K562 (cell line): ENCODE results near the gene MALAT1. TPM values are rescaled to one million over a fixed set of nuclear protein-coding genes. Genes with fewer than 3 reads are reported as not detected.

Experiments
- AFF1 ChIP-seq, 2 experiments: fragments of 450-650 bp; IDR thresholded peaks; 2 replicates each; pipeline ENCODE4 v1.6.1; 2018; ENCODE audit warnings: mild to moderate bottlenecking in 2 of 2, low read depth in 1 of 2; ENCODE audit not compliant: partially characterized antibody in 2 of 2
- CCAR2 ChIP-seq: fragments of 200-400 bp; formaldehyde crosslinking; IDR thresholded peaks from 2 replicates; pipeline ENCODE4 v1.6.1; 2017; ENCODE audit warnings: mild to moderate bottlenecking, low read depth, low read length
- E2F6 ChIP-seq, 2 experiments: IDR thresholded peaks; 2 replicates each; pipeline ENCODE4 v1.6.1; 2011; ENCODE audit warnings: borderline replicate concordance in 1 of 2, control low read depth in 1 of 2, low read depth in 1 of 2, low read length in 1 of 2, mild to moderate bottlenecking in 1 of 2, mixed read lengths in 1 of 2, moderate library complexity in 1 of 2; ENCODE audit not compliant: insufficient read depth in 1 of 2, insufficient read length in 1 of 2, poor library complexity in 1 of 2, severe bottlenecking in 1 of 2; ENCODE audit errors: extremely low read depth in 1 of 2
- GABPB1 ChIP-seq: sonication (generic); formaldehyde crosslinking; IDR thresholded peaks from 2 replicates; pipeline ENCODE4 v1.8.0; 2022; ENCODE audit warnings: mild to moderate bottlenecking, missing genetic modification reagents
- HIVEP1 ChIP-seq: fragments of 250-450 bp; sonication (Bioruptor Pico); IDR thresholded peaks from 2 replicates; pipeline ENCODE4 v1.4.0; 2020; ENCODE audit warnings: mild to moderate bottlenecking
- KAT8 ChIP-seq: fragments of 450-650 bp; IDR thresholded peaks from 2 replicates; pipeline ENCODE4 v1.6.1; 2016; ENCODE audit warnings: low read depth, mild to moderate bottlenecking
- MTF1 ChIP-seq: fragments of 250-450 bp; sonication (Bioruptor Pico); IDR thresholded peaks from 2 replicates; pipeline ENCODE4 v1.9.0; 2021; ENCODE audit warnings: moderate library complexity, mild to moderate bottlenecking, inconsistent platforms, borderline replicate concordance
- PCBP1 ChIP-seq: fragments of 200-400 bp; formaldehyde crosslinking; IDR thresholded peaks from 2 replicates; pipeline ENCODE4 v1.6.1; 2018; ENCODE audit warnings: mild to moderate bottlenecking, low read depth, low read length; ENCODE audit not compliant: poor library complexity, severe bottlenecking
- PHF20 ChIP-seq: fragments of 450-650 bp; IDR thresholded peaks from 2 replicates; pipeline ENCODE4 v1.6.1; 2018; ENCODE audit not compliant: partially characterized antibody
- SFPQ ChIP-seq: fragments of 200-400 bp; formaldehyde crosslinking; IDR thresholded peaks from 2 replicates; pipeline ENCODE4 v1.6.1; 2017; ENCODE audit warnings: mild to moderate bottlenecking, low read depth, low read length, moderate library complexity
- SMARCC2 ChIP-seq: fragments of 450-650 bp; IDR thresholded peaks from 2 replicates; pipeline ENCODE4 v1.6.1; 2017; ENCODE audit warnings: antibody characterized with exemption, moderate library complexity, mild to moderate bottlenecking, low read depth
- UBTF ChIP-seq, 2 experiments: IDR thresholded peaks; 2 replicates each; pipeline ENCODE4 v1.6.1; 2012; ENCODE audit warnings: improper control_type of control experiment in 2 of 2, low read depth in 2 of 2, low read length in 2 of 2, borderline replicate concordance in 1 of 2
- ZNF140 ChIP-seq: fragments of 250-450 bp; sonication (Bioruptor Pico); IDR thresholded peaks from 2 replicates; pipeline ENCODE4 v1.8.0; 2021; ENCODE audit warnings: moderate library complexity, mild to moderate bottlenecking, inconsistent platforms
- ZNF165 ChIP-seq: fragments of 250-450 bp; sonication (Bioruptor Pico); IDR thresholded peaks from 2 replicates; pipeline ENCODE4 v1.4.0; 2020; ENCODE audit warnings: borderline replicate concordance
- ZNF174 ChIP-seq: fragments of 250-450 bp; sonication (Bioruptor Pico); IDR thresholded peaks from 2 replicates; pipeline ENCODE4 v1.4.0; 2020; ENCODE audit warnings: mild to moderate bottlenecking
- ZNF239 ChIP-seq: fragments of 250-450 bp; sonication (Bioruptor Pico); IDR thresholded peaks from 2 replicates; pipeline ENCODE4 v1.4.0; 2020; ENCODE audit warnings: mild to moderate bottlenecking
- ZNF699 ChIP-seq: fragments of 250-450 bp; sonication (Bioruptor Pico); IDR thresholded peaks from 2 replicates; pipeline ENCODE4 v1.8.0; 2021; ENCODE audit warnings: mild to moderate bottlenecking, moderate library complexity; ENCODE audit not compliant: insufficient replicate concordance
- polyA plus RNA-seq, 8 experiments: library from polyadenylated mRNA; depleted of rRNA in 4 of 8; stranded (reverse) in 5 of 8; unstranded in 3 of 8; fragments of >200 nt; fragmentation: Nextera tagmentation in 2 of 8; fragmentation: Illumina TruSeq in 1 of 8; extraction: Ambion mirVana in 2 of 8; extraction: Trizol in 1 of 8; gene quantifications; 2 replicates each; pipeline versions ENCODE4 v1.2.1 to v1.2.3, GENCODE V29; 2011 to 2014; ENCODE audit warnings: inconsistent platforms in 1 of 8, missing spikeins in 1 of 8
- total RNA-seq, 7 experiments: library from RNA; depleted of rRNA in 6 of 7; stranded (reverse); fragments of >200 nt in 6 of 7; fragmentation: Illumina TruSeq in 2 of 7; extraction: Trizol in 2 of 7; gene quantifications; 2 replicates each; pipeline versions ENCODE4 v1.2.1 to v1.2.3, GENCODE V29; 2011 to 2021; ENCODE audit warnings: low replicate concordance in 1 of 7

The MALAT1 gene
- total and polyA plus RNA-seq, 9 of the 15 experiments (the other 6 are each of a cell fraction or from before 2014, with no cell fraction given), result 363 to 8,715 (median 2,351) TPM

GRCh38 chr11:65454696-65455456, 44.0 kb upstream of the MALAT1 start (continued):
- TF ChIP-seq AFF1 (IDR thresholded peaks at IDR 0.05; ENCODE audit: low read depth in 1 of 2, partially characterized antibody in 2 of 2), result peak in 1 of 2 experiments; percentile 47
- no peak for TF ChIP-seq MTF1 (CRISPR knock-in tag)
- TF ChIP-seq ZNF140 (CRISPR knock-in tag), result no peak
- no peak for TF ChIP-seq ZNF699 (CRISPR knock-in tag)
- no peak for TF ChIP-seq PHF20
- peak; percentile 60 for TF ChIP-seq GABPB1
- no peak for TF ChIP-seq PCBP1
- TF ChIP-seq ZNF239 (CRISPR knock-in tag), result no peak
- TF ChIP-seq SMARCC2, result no peak
- TF ChIP-seq ZNF174 (CRISPR knock-in tag), result no peak
- no peak; the same call in 1 of the 2 replicates for TF ChIP-seq ZNF165
- TF ChIP-seq HIVEP1 (CRISPR knock-in tag), result no peak
- peak; percentile 15 to 24 for TF ChIP-seq E2F6 (IDR thresholded peaks at IDR 0.05; ENCODE audit: borderline replicate concordance in 1 of 2, extremely low read depth in 1 of 2, insufficient read depth in 1 of 2, insufficient read length in 1 of 2, low read depth in 1 of 2, low read length in 1 of 2, poor library complexity in 1 of 2, severe bottlenecking in 1 of 2)
- TF ChIP-seq KAT8, result no peak
- peak in 1 of 2 experiments; percentile 83; a peak in 1 of 4 replicates for TF ChIP-seq UBTF (IDR thresholded peaks at IDR 0.05; ENCODE audit: borderline replicate concordance in 1 of 2, low read depth in 2 of 2, low read length in 2 of 2)
- TF ChIP-seq SFPQ, result no peak
- no peak for TF ChIP-seq CCAR2
